Measurements from ENCODE around the gene TMEM51.

The TMEM51 gene

DNA sequence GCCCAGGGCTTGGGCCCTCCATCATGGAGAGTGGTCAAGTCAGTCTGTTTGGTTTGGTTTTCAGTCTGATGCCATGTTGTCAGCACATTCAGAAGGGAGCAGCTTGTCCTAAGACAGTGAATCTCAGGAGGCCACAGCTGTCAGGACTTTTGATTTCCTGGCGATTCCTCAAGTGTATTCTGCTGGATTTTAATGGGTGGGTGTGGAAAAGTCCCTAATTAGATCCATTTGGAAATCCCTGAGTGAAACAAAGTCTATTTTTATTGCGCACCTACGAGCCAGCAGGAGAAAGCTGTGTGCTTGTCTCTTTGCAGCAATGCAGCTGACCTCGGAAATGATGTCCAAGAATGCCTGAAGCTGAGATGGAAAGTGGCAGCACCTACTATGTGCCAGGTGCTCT, 71.9 kb downstream of the TMEM51 start:
- H4K20me1 ChIP-seq (ENCODE audit: control insufficient read depth, insufficient read depth, low read depth, low read length), result no peaks in the 10 kb centered on the region
- H3K9me3 ChIP-seq (ENCODE audit: control insufficient read depth, insufficient read depth, low read length), result no peaks in the 10 kb centered on the region
- H3K27me3 ChIP-seq (ENCODE audit: control insufficient read depth, low read length), result no peaks in the 10 kb centered on the region
- no peaks in the 10 kb centered on the region for H3F3A ChIP-seq (ENCODE audit: control insufficient read depth, insufficient read depth)
- H3K4me2 ChIP-seq (ENCODE audit: low read length), result no peak overlapping the region
- no peak overlapping the region for H3K27ac ChIP-seq (ENCODE audit: low read depth, low read length)
- TF ChIP-seq, protein P1, sequence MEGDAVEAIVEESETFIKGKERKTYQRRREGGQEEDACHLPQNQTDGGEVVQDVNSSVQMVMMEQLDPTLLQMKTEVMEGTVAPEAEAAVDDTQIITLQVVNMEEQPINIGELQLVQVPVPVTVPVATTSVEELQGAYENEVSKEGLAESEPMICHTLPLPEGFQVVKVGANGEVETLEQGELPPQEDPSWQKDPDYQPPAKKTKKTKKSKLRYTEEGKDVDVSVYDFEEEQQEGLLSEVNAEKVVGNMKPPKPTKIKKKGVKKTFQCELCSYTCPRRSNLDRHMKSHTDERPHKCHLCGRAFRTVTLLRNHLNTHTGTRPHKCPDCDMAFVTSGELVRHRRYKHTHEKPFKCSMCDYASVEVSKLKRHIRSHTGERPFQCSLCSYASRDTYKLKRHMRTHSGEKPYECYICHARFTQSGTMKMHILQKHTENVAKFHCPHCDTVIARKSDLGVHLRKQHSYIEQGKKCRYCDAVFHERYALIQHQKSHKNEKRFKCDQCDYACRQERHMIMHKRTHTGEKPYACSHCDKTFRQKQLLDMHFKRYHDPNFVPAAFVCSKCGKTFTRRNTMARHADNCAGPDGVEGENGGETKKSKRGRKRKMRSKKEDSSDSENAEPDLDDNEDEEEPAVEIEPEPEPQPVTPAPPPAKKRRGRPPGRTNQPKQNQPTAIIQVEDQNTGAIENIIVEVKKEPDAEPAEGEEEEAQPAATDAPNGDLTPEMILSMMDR (IDR thresholded peaks at IDR 0.05; ENCODE audit: low read depth, low read length, poor library complexity, severe bottlenecking), result no peak
- TF ChIP-seq EZH2phosphoT487 (IDR thresholded peaks at IDR 0.05; ENCODE audit: borderline replicate concordance, low read length), result no peak
- H3K79me2 ChIP-seq (ENCODE audit: control insufficient read depth, low read length), result no peaks in the 10 kb centered on the region
- H3K4me3 ChIP-seq (ENCODE audit: low read length), result no peak overlapping the region
- H3K36me3 ChIP-seq (ENCODE audit: control insufficient read depth, low read length), result no peaks in the 10 kb centered on the region
- H3K4me1 ChIP-seq (ENCODE audit: control insufficient read depth, low read length), result no peaks in the 10 kb centered on the region
- H3K9me2 ChIP-seq (replicated peaks; ENCODE audit: control insufficient read depth, low read length), result no peaks in the 10 kb centered on the region

DNA sequence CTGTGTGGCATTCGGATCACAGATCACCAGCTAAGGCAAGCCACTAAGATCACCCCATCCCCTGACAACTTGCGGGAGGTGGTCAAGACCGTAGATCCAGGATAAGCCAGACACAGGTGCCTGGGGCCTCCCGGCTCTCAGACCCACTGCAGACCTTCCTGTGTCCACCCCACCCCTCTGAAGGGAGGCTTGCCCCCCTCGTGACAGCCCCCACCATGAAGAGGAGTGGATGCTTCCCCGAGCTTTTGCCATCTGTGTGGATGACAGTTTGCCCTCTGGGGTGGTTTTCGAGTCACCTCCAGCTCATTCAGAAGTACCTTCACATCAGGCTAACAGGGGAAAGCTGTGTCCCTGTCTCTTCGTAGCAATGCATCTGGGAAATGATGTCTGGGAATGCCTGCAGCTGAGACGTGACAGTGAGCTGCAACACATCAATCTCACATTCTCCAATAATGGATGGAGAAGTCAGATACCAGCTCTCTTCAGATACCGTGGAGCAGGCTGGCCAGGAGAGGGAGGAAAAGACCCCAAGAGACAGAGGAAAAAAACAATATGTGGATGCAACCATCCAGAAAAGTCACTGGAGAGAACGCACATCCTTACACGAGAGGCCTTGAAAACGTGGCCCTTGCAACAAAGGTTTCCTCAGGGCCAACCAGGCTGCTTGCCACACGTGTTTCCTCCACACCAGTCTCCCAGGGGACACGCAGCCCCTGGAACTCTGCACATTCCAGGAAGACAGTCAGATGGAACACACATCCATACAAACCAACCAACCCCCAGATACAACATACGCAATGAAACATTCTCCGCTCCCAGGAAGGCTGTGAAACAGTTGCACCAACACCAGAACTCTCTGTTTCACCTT, 73.1 kb downstream of the TMEM51 start:
- TF ChIP-seq EZH2phosphoT487 (IDR thresholded peaks at IDR 0.05; ENCODE audit: borderline replicate concordance, low read length), result no peak
- TF ChIP-seq, protein P1 (IDR thresholded peaks at IDR 0.05; ENCODE audit: low read depth, low read length, poor library complexity, severe bottlenecking), result no peak
- Histone ChIP-seq H3K4me2 (ENCODE audit: low read length) (no peak overlapping the region), H3K79me2 (ENCODE audit: control insufficient read depth, low read length) (no peaks in the 10 kb centered on the region), H3K27ac (ENCODE audit: low read depth, low read length) (no peak overlapping the region), H3K4me3 (ENCODE audit: low read length) (no peak overlapping the region), H3K9me2 (replicated peaks; ENCODE audit: control insufficient read depth, low read length) (no peaks in the 10 kb centered on the region), H3K9me3 (ENCODE audit: control insufficient read depth, insufficient read depth, low read length) (no peaks in the 10 kb centered on the region), H3K36me3 (ENCODE audit: control insufficient read depth, low read length) (no peaks in the 10 kb centered on the region), H3F3A (ENCODE audit: control insufficient read depth, insufficient read depth) (no peaks in the 10 kb centered on the region), H3K27me3 (ENCODE audit: control insufficient read depth, low read length) (no peaks in the 10 kb centered on the region), H3K4me1 (ENCODE audit: control insufficient read depth, low read length) (no peaks in the 10 kb centered on the region), H4K20me1 (ENCODE audit: control insufficient read depth, insufficient read depth, low read depth, low read length) (no peaks in the 10 kb centered on the region)

DNA sequence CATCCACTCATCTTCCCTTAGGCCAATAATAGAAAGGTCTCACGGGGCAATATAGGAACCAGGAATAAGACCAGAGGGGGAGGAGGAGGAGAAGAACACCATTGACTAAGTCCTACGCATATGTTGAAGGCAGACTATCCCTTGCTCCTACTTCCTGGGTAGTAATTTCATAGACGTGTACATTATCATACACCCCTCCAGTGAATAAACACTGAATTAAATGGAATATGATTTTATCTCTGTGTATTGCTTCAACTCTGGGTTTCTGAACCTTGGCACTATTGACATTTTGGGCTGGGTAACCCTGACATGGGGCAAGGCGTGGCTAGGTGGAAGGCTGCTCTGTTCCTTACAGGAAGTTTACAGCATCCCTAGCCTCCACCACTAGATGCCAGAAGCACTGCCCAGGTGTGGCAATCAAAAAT, 76.2 kb downstream of the TMEM51 start:
- H3F3A ChIP-seq (ENCODE audit: control insufficient read depth, insufficient read depth), result no peaks in the 10 kb centered on the region
- TF ChIP-seq, protein P1 (IDR thresholded peaks at IDR 0.05; ENCODE audit: low read depth, low read length, poor library complexity, severe bottlenecking), result no peak
- TF ChIP-seq EZH2phosphoT487 (IDR thresholded peaks at IDR 0.05; ENCODE audit: borderline replicate concordance, low read length), result no peak

More for the DNA sequence above, 76.2 kb downstream of the TMEM51 start:
- Histone ChIP-seq H3K9me3 (ENCODE audit: control insufficient read depth, insufficient read depth, low read length) (no peaks in the 10 kb centered on the region), H3K4me2 (ENCODE audit: low read length) (no peak overlapping the region), H4K20me1 (ENCODE audit: control insufficient read depth, insufficient read depth, low read depth, low read length) (no peaks in the 10 kb centered on the region), H3K4me1 (ENCODE audit: control insufficient read depth, low read length) (no peaks in the 10 kb centered on the region), H3K4me3 (ENCODE audit: low read length) (no peak overlapping the region), H3K27me3 (ENCODE audit: control insufficient read depth, low read length) (no peaks in the 10 kb centered on the region; the same call in 1 of the 2 replicates), H3K36me3 (ENCODE audit: control insufficient read depth, low read length) (no peaks in the 10 kb centered on the region), H3K9me2 (replicated peaks; ENCODE audit: control insufficient read depth, low read length) (no peaks in the 10 kb centered on the region), H3K79me2 (ENCODE audit: control insufficient read depth, low read length) (no peaks in the 10 kb centered on the region), H3K27ac (ENCODE audit: low read depth, low read length) (no peak overlapping the region)

All from DOHH2 (cell line).